ENCODE data around the gene FES. TPM values are rescaled to one million over a fixed set of nuclear protein-coding genes. Genes with fewer than 3 reads are reported as not detected.

Gene FES
- total RNA-seq, 1 experiment from 2014 or later, result 6.7 TPM

DNA sequence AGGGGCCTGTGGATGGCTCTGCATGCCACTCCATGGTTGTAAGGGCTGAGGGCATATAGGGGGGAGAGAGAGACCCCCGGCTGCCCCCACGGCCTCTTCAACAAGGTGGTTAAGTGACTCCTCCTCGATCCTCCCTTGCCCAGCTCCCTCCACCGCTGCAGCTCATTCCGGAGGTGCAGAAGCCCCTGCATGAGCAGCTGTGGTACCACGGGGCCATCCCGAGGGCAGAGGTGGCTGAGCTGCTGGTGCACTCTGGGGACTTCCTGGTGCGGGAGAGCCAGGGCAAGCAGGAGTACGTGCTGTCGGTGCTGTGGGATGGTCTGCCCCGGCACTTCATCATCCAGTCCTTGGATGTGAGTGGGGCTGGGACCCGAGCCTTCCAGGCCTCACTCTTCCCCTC lies 6.5 kb downstream of the FES start:
- Histone ChIP-seq H3K23ac (ENCODE audit: insufficient read length, low read depth, low read length) (no peak overlapping the region), H4K91ac (ENCODE audit: insufficient read length, low read depth, low read length) (no peak overlapping the region), H3K4me1 (ENCODE audit: insufficient read depth, low read length) (no peaks in the 10 kb centered on the region; the same call in 1 of the 2 replicates), H2BK12ac (ENCODE audit: insufficient read length, low read depth, low read length) (no peak overlapping the region), H2BK15ac (ENCODE audit: low read depth, low read length) (no peak overlapping the region), H3K9me3 (ENCODE audit: control insufficient read depth, low read depth, low read length) (no peaks in the 10 kb centered on the region), H3K18ac (ENCODE audit: insufficient read length, low read depth, low read length) (no peak overlapping the region), H3K4me2 (ENCODE audit: insufficient read depth, insufficient read length, low read length) (no peak overlapping the region), H4K5ac (ENCODE audit: insufficient read length, low read depth, low read length) (no peak overlapping the region), H3K79me1 (ENCODE audit: insufficient read depth, low read depth, low read length, poor library complexity, severe bottlenecking) (no peaks in the 10 kb centered on the region), H3K9ac (ENCODE audit: extremely low read depth, insufficient read length, low read length) (no peak overlapping the region), H3K14ac (ENCODE audit: insufficient read depth, low read length) (no peak overlapping the region), H2BK20ac (ENCODE audit: low read depth, low read length, poor library complexity, severe bottlenecking) (no peak overlapping the region), H3T11ph (ENCODE audit: low read length) (no peak overlapping the region), H2BK5ac (ENCODE audit: insufficient read length, low read length) (no peak overlapping the region), H3K27me3 (ENCODE audit: insufficient read depth, low read length) (no peaks in the 10 kb centered on the region), H3K56ac (ENCODE audit: insufficient read length, low read depth, low read length) (no peak overlapping the region), H3K23me2 (ENCODE audit: insufficient read length, low read depth, low read length, poor library complexity, severe bottlenecking) (no peaks in the 10 kb centered on the region), H2BK120ac (ENCODE audit: low read depth, low read length, poor library complexity, severe bottlenecking) (no peak overlapping the region), H3K4ac (ENCODE audit: low read depth, low read length) (no peak overlapping the region), H4K20me1 (ENCODE audit: control insufficient read depth, insufficient read depth, insufficient read length) (no peaks in the 10 kb centered on the region), H2AFZ (ENCODE audit: low read length) (no peak overlapping the region), H3K27ac (ENCODE audit: insufficient read length, low read depth, low read length) (no peak overlapping the region), H3K79me2 (ENCODE audit: insufficient read depth, low read length) (no peaks in the 10 kb centered on the region), H2AK5ac (ENCODE audit: insufficient read length, low read length) (no peak overlapping the region), H4K8ac (replicated peaks; ENCODE audit: insufficient read length, low read depth, low read length) (no peak overlapping the region)
- H3K27me3 Mint-ChIP-seq (ENCODE audit: low read depth), result no peaks in the 10 kb centered on the region; the same call in 1 of the 2 replicates
- H3K4me3 Mint-ChIP-seq, result no peak overlapping the region
- no peak for DNase-seq
- no CpG with 5 or more reads among the region's 12 CpGs for WGBS (ENCODE audit: extremely low coverage, insufficient read length, low lambda C conversion rate)
- peaks cover 4 to 10% (median 8%) of the 10 kb centered on the region in 3 experiments; a peak in 6 of 7 replicates for H3K36me3 Mint-ChIP-seq (ENCODE audit: insufficient read depth in 1 of 3, low read depth in 3 of 3)
- no peak overlapping the region for H3K27ac Mint-ChIP-seq
- H3K9me3 Mint-ChIP-seq, result no peaks in the 10 kb centered on the region; a peak in 1 of 5 replicates
- peaks cover 4 to 10% of the 10 kb centered on the region in 2 experiments for H3K4me1 Mint-ChIP-seq
- TF ChIP-seq, protein P1, sequence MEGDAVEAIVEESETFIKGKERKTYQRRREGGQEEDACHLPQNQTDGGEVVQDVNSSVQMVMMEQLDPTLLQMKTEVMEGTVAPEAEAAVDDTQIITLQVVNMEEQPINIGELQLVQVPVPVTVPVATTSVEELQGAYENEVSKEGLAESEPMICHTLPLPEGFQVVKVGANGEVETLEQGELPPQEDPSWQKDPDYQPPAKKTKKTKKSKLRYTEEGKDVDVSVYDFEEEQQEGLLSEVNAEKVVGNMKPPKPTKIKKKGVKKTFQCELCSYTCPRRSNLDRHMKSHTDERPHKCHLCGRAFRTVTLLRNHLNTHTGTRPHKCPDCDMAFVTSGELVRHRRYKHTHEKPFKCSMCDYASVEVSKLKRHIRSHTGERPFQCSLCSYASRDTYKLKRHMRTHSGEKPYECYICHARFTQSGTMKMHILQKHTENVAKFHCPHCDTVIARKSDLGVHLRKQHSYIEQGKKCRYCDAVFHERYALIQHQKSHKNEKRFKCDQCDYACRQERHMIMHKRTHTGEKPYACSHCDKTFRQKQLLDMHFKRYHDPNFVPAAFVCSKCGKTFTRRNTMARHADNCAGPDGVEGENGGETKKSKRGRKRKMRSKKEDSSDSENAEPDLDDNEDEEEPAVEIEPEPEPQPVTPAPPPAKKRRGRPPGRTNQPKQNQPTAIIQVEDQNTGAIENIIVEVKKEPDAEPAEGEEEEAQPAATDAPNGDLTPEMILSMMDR (conservative IDR thresholded peaks at IDR 0.05), result no peak

Data from H9 (cell line).